Breast epithelium (tissue), 4 donors: ENCODE data around the gene ASB2. TPM values are rescaled to one million over a fixed set of nuclear protein-coding genes. Genes with fewer than 3 reads are reported as not detected.

Experiments used
- DNase-seq, 2 donors: peaks; one replicate each; pipeline ENCODE4 v3.0.0-alpha.2; 2019; ENCODE audit warnings: low spot score in 2 of 2
- H3K27ac ChIP-seq, 2 donors: fragments of 200-600 bp; sonication (generic) in 1 of 2; one replicate each; pipeline ENCODE4 v1.5.1; 2016 to 2019; ENCODE audit warnings: mild to moderate bottlenecking in 1 of 2
- H3K27me3 ChIP-seq, 2 donors: fragments of 200-600 bp; sonication (generic) in 1 of 2; one replicate each; pipeline versions ENCODE4 v1.5.1 to v1.6.0; 2017 to 2019; ENCODE audit warnings: control low read depth in 1 of 2, mild to moderate bottlenecking in 1 of 2
- H3K36me3 ChIP-seq: fragments of 200-600 bp; one replicate; pipeline ENCODE4 v1.5.1; 2019
- H3K4me1 ChIP-seq, 2 donors: fragments of 200-600 bp; sonication (generic); one replicate each; pipeline ENCODE4 v1.5.1; 2016 to 2019; ENCODE audit warnings: control low read depth in 1 of 2
- H3K4me3 ChIP-seq, 3 donors: fragments of 200-600 bp; sonication (generic); 1 replicate in 2 of 3; 2 replicates in 1 of 3; pipeline ENCODE4 v1.5.1; 2016 to 2019; ENCODE audit warnings: mild to moderate bottlenecking in 3 of 3, moderate library complexity in 2 of 3
- H3K9me3 ChIP-seq, 2 donors: fragments of 200-600 bp; sonication (generic) in 1 of 2; one replicate each; pipeline ENCODE4 v1.5.1; 2016 to 2019; ENCODE audit warnings: control low read depth in 1 of 2
- CTCF ChIP-seq, 3 donors: fragments of 450-650 bp; IDR thresholded peaks; one replicate each; pipeline ENCODE4 v1.5.1; 2016 to 2017; ENCODE audit warnings: antibody characterized with exemption in 3 of 3, mild to moderate bottlenecking in 3 of 3, moderate library complexity in 3 of 3
- POLR2A ChIP-seq: fragments of 450-650 bp; IDR thresholded peaks from one replicate; pipeline ENCODE4 v1.6.1; 2016; ENCODE audit warnings: antibody characterized with exemption, mild to moderate bottlenecking, moderate library complexity
- POLR2AphosphoS5 ChIP-seq, 3 donors: sonication (generic); formaldehyde crosslinking; IDR thresholded peaks; one replicate each; pipeline ENCODE4 v1.6.1; 2017; ENCODE audit warnings: antibody characterized with exemption in 3 of 3
- intact Hi-C: fragments of 100-400 bp; cut with DNase I; formaldehyde crosslinking; loops from one replicate; pipeline ENCODE4 v1.15.1; 2023; ENCODE audit warnings: low total_unique reads
- total RNA-seq, 3 donors: library from RNA; depleted of rRNA; stranded (reverse); fragments of >200 nt; gene quantifications; one replicate each; pipeline ENCODE4 v1.1.0, GENCODE V29; 2016

ASB2 gene
- total RNA-seq, 3 donors from 2014 or later, result 1.3 to 2.0 TPM; not detected in 1

DNA sequence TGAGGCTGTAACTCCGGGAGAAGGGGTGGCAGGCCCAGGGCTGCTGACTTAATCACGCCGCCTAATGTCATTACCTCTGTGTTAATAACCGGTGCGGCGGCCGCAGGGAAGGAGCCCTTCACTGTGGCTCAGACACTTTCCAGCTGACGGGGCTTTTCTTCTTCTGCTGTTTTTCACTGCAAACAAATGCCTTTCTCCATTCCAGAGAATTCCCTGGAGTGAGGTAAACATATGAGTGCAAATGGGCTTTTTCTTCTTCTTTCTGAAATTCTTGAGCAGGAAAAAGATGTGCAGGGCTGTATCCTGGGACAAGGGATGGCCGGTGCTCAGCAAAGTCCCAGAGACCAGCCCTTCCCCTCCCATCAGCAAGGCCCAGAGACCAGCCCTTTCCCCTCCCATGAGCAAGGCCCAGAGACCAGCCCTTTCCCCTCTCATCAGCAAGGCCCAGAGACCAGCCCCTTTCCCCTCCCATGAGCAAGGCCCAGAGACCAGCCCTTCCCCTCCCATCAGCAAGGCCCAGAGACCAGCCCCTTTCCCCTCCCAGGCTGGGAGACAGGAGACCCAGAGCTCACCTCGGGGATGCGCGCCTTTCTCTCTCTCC, 82.6 kb downstream of the ASB2 start:
- intact Hi-C loops, result no loop called here
- Histone ChIP-seq H3K36me3 (no peaks in the 10 kb centered on the region), H3K27me3 (no peaks in the 10 kb centered on the region), H3K9me3 (no peaks in the 10 kb centered on the region), H3K4me3 (no peak overlapping the region), H3K27ac (peak overlapping the region; percentile 8 to 55), H3K4me1 (no peaks in the 10 kb centered on the region)
- no peak for TF ChIP-seq POLR2A
- TF ChIP-seq CTCF (IDR thresholded peaks at IDR 0.05), result no peak
- no peak for TF ChIP-seq POLR2AphosphoS5 (IDR thresholded peaks at IDR 0.05)
- no peak for DNase-seq

DNA sequence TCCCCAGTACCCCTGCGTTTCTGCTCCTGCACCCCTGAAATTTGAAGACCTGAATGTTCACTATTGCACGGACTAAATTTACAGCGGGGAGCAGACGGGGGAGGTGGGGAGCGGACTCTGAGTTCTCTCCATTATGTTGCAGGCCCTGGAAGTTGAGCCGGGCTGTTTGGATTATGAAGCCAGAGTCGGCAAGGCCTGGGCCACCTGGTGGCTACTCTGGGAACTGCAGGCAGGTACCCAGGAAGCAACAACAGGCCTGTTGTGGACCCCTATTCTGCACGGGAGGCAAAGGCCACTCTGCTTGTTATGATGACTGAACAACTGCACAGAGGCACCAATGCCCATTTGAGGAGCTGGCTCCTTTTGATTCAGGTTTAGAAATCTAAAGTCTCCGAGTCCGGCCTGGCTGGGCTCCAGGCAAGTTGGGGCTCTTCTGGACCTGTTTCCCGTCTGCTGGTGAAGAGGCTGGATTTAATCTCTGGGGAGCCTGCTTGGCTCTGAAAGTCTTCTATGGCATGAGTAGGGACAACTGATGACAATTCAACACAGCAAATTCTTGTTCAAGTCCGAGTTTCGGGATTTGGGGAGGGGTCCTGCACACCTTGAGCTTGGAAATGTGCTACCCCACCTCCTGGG, 83.3 kb downstream of the ASB2 start:
- Histone ChIP-seq H3K4me1 (no peaks in the 10 kb centered on the region), H3K27ac (peak overlapping the region in 1 of 2 donors; percentile 8), H3K36me3 (no peaks in the 10 kb centered on the region), H3K9me3 (no peaks in the 10 kb centered on the region), H3K4me3 (no peak overlapping the region), H3K27me3 (no peaks in the 10 kb centered on the region)
- intact Hi-C loops, result no loop called here
- no peak for TF ChIP-seq POLR2AphosphoS5 (IDR thresholded peaks at IDR 0.05)
- TF ChIP-seq CTCF (IDR thresholded peaks at IDR 0.05), result peak; percentile 89 to 97 (median 94)
- DNase-seq, result peak; percentile 44 to 74

- intact Hi-C loops, result no loop called here
- no peak for DNase-seq
- no peaks in the 10 kb centered on the region for H3K27me3 ChIP-seq
- H3K9me3 ChIP-seq, result no peaks in the 10 kb centered on the region
- no peak overlapping the region for H3K27ac ChIP-seq
- no peak overlapping the region for H3K4me3 ChIP-seq
- no peak for TF ChIP-seq POLR2AphosphoS5 (IDR thresholded peaks at IDR 0.05)
- no peak for TF ChIP-seq POLR2A
- TF ChIP-seq CTCF (IDR thresholded peaks at IDR 0.05), result no peak
- H3K36me3 ChIP-seq, result no peaks in the 10 kb centered on the region
- H3K4me1 ChIP-seq, result no peaks in the 10 kb centered on the region
These were observed 83.9 kb downstream of the ASB2 start for GRCh38 chr14:93892505-93892839.

DNA sequence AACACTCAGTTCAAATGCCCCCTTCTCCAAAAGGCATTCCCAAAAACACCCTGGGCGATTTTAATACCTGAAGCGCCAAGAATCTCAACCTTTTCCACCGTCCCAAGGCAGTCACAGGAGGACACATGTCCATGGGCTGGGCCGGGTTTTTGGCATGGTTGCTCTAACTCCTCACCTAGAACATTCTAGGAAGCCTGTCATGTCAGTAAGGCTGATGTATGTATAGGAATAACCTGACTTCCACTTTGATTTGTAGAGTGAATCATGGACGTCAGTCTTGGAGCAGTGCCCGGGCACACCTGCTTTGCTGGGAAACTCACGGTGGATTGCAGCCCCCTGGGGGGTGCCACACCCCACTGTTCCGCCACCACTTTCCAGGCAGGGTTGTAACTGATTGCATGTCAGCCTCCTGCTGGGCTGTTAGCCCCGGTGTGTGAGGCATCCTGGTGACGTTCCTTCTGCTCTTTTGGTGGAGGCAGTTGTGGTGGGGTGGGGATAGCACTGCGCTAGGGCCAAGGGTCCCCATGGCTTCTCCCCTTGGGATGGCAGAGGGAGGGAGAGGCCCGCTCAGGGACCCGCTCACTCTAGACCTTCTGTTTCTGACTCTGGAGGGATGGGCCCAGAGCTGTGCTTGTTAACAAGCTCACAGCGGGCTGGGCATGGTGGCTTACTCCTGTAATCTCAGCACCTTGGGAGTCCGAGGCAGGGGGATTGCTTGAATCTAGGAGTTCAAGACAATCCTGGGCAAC, 84.4 kb downstream of the ASB2 start:
- no peaks in the 10 kb centered on the region for H3K27me3 ChIP-seq
- H3K4me3 ChIP-seq, result no peak overlapping the region
- no peak for TF ChIP-seq POLR2A
- TF ChIP-seq POLR2AphosphoS5 (IDR thresholded peaks at IDR 0.05), result no peak
- TF ChIP-seq CTCF (IDR thresholded peaks at IDR 0.05), result no peak
- no peaks in the 10 kb centered on the region for H3K9me3 ChIP-seq
- H3K27ac ChIP-seq, result no peak overlapping the region
- intact Hi-C loops, result no loop called here
- DNase-seq, result peak in 1 of 2 donors; percentile 35
- H3K4me1 ChIP-seq, result no peaks in the 10 kb centered on the region
- H3K36me3 ChIP-seq, result no peaks in the 10 kb centered on the region
